MM.1S (cell line): Measurements from ENCODE around the gene TTC7B.

Source experiments
- CTCF ChIP-seq: fragments of 300-600 bp; sonication (generic); IDR thresholded peaks from 2 replicates; pipeline ENCODE4 v1.5.1; 2016; ENCODE audit warnings: antibody characterized with exemption, low read length, mixed read lengths
- EZH2 ChIP-seq: fragments of 300-600 bp; sonication (generic); optimal IDR thresholded peaks from 2 replicates; pipeline ENCODE3; 2017; ENCODE audit warnings: low read depth, mild to moderate bottlenecking, antibody characterized with exemption, low read length, mixed read lengths
- EZH2phosphoT487 ChIP-seq: fragments of 300-600 bp; sonication (generic); IDR thresholded peaks from 2 replicates; pipeline ENCODE4 v1.6.1; 2018; ENCODE audit warnings: antibody characterized with exemption, low read length

- TF ChIP-seq CTCF = no peak
- TF ChIP-seq EZH2phosphoT487 = no peak
- no peak for TF ChIP-seq EZH2
Observed at GRCh38 chr14:90547968-90548367, 268.3 kb downstream of the TTC7B start.
